T-cell (primary cell): ENCODE data around the gene PSENEN. TPM values are rescaled to one million over a fixed set of nuclear protein-coding genes. Genes with fewer than 3 reads are reported as not detected.

Source experiments
- ATAC-seq, 4 experiments: fragments of 200-7000 bp in 3 of 4; fragments of 150-1000 bp in 1 of 4; cut with Tn5 transposase; replicated peaks in 1 of 4; 1 replicate in 3 of 4; 2 replicates in 1 of 4; pipeline ENCODE4 v1.10.0; 2021; ENCODE audit warnings: moderate library complexity in 3 of 4, mild to moderate bottlenecking in 2 of 4, moderate number of reproducible peaks in 1 of 4
- CTCF ChIA-PET, 2 donors: fragments of 300-600 bp; sonication (Branson Sonifier 250); formaldehyde crosslinking; loops; one replicate each; lab custom pipeline; 2022; ENCODE audit warnings: antibody characterized with exemption in 2 of 2; lab: Charles Lee
- POLR2A ChIA-PET, 2 donors: fragments of 300-600 bp; sonication (Branson Sonifier 250); formaldehyde crosslinking; loops; one replicate each; lab custom pipeline; 2022; ENCODE audit warnings: antibody characterized with exemption in 2 of 2; lab: Charles Lee
- DNase-seq, 35 experiments: peaks; one replicate each; pipeline versions ENCODE4 v3.0.0 to v3.0.0-alpha.2; 2013 to 2023
- H3K27ac ChIP-seq: one replicate; pipeline ENCODE4 v1.5.1; 2013; ENCODE audit warnings: low read length
- H3K27me3 ChIP-seq, 2 experiments: replicated peaks in 1 of 2; 1 replicate in 1 of 2; 2 replicates in 1 of 2; pipeline versions ENCODE4 v1.6.1 to v1.7.0; 2013; ENCODE audit warnings: low read length in 1 of 2, mixed read lengths in 1 of 2; ENCODE audit not compliant: control insufficient read depth in 2 of 2, insufficient read depth in 2 of 2; ENCODE audit errors: extremely low read depth in 1 of 2
- H3K36me3 ChIP-seq, 2 donors: 1 replicate in 1 of 2; 2 replicates in 1 of 2; pipeline versions ENCODE4 v1.6.1 to v1.7.0; 2013; ENCODE audit warnings: low read length in 1 of 2; ENCODE audit not compliant: control insufficient read depth in 2 of 2, insufficient read depth in 1 of 2; ENCODE audit errors: extremely low read depth in 1 of 2
- H3K4me1 ChIP-seq, 2 experiments: 1 replicate in 1 of 2; 2 replicates in 1 of 2; pipeline versions ENCODE4 v1.6.1 to v1.7.0; 2013; ENCODE audit warnings: low read length in 2 of 2, mixed read lengths in 1 of 2; ENCODE audit not compliant: insufficient read depth in 2 of 2, control insufficient read depth in 1 of 2; ENCODE audit errors: extremely low read depth in 1 of 2
- H3K4me3 ChIP-seq, 2 donors: 1 replicate in 1 of 2; 2 replicates in 1 of 2; pipeline versions ENCODE4 v1.5.1 to v1.7.0; 2013; ENCODE audit warnings: mild to moderate bottlenecking in 2 of 2, low read length in 1 of 2, moderate library complexity in 1 of 2; ENCODE audit not compliant: control insufficient read depth in 1 of 2; ENCODE audit errors: extremely low read depth in 1 of 2
- H3K9me3 ChIP-seq: 2 replicates; pipeline ENCODE4 v1.7.0; 2013
- H3K27ac Mint-ChIP-seq, 2 donors: one replicate each; pipeline ENCODE4 v1.8.0; 2020 to 2021; ENCODE audit warnings: mild to moderate bottlenecking in 2 of 2, mixed read lengths in 2 of 2
- H3K27me3 Mint-ChIP-seq, 2 donors: one replicate each; pipeline ENCODE4 v1.8.0; 2021 to 2022; ENCODE audit warnings: mixed read lengths in 2 of 2
- H3K36me3 Mint-ChIP-seq: one replicate; pipeline ENCODE4 v1.8.0; 2021; ENCODE audit warnings: mixed read lengths
- H3K4me1 Mint-ChIP-seq, 3 donors: one replicate each; pipeline ENCODE4 v1.8.0; 2020 to 2022; ENCODE audit warnings: mixed read lengths in 3 of 3, mild to moderate bottlenecking in 1 of 3
- H3K4me3 Mint-ChIP-seq, 3 donors: one replicate each; pipeline ENCODE4 v1.8.0; 2020 to 2022; ENCODE audit warnings: mild to moderate bottlenecking in 3 of 3, mixed read lengths in 3 of 3, moderate library complexity in 3 of 3
- H3K9me3 Mint-ChIP-seq, 3 donors: one replicate each; pipeline ENCODE4 v1.8.0; 2020 to 2022; ENCODE audit warnings: mixed read lengths in 3 of 3
- WGBS: methylation state at CpG from one replicate; pipeline ENCODE4 v1.1.5; 2013; ENCODE audit warnings: missing lambda C conversion rate; ENCODE audit not compliant: insufficient coverage; 5-methylcytosine and 5-hydroxymethylcytosine counted together
- total RNA-seq, 35 experiments: library from RNA in 6 of 35; stranded (reverse) in 6 of 35; fragments of 120-200 nt in 1 of 35; gene quantifications; one replicate each; pipeline versions ENCODE4 v1.2.1 to v1.2.4 and lab custom pipeline; 2013 to 2026

Gene PSENEN
- total RNA-seq, 5 donors from 2014 or later (not counting 1 experiment from before 2014, with no cell fraction given): 21.2 to 33.5 (median 24.5) TPM

- WGBS: 78% methylated on average over 11 of the region's 22 CpGs
These were observed 8.3 kb upstream of the PSENEN start for GRCh38 chr19:35736913-35737886.

GRCh38 chr19:35738021-35738886 is 7.2 kb upstream of the PSENEN start:
- 90% methylated on average over 27 of the region's 37 CpGs for WGBS

More at GRCh38 chr19:35736913-35737886, 8.3 kb upstream of the PSENEN start:
- H3K27me3 ChIP-seq: no peaks in the 10 kb centered on the region
- no peaks in the 10 kb centered on the region for H3K27me3 Mint-ChIP-seq
- ATAC-seq (no peak), DNase-seq (peak in 5 of 35 experiments; percentile 27 to 52 (median 34))
- peaks cover 23% of the 10 kb centered on the region for H3K36me3 Mint-ChIP-seq
- peaks cover 12 to 64% of the 10 kb centered on the region in 2 donors for H3K36me3 ChIP-seq
- H3K27ac ChIP-seq: no peak overlapping the region
- H3K9me3 Mint-ChIP-seq: no peaks in the 10 kb centered on the region
- peaks cover 35 to 52% (median 48%) of the 10 kb centered on the region in 3 donors for H3K4me1 Mint-ChIP-seq
- CTCF ChIA-PET: interaction anchor here (0.7 to 1.0 kb wide), 2 partner anchors 36 to 43 kb away, joined by 4 to 5 read pairs; no protein-coding TSS in a partner anchor
- no peak overlapping the region for H3K4me3 Mint-ChIP-seq
- H3K4me1 ChIP-seq: peaks cover 0 to 45% of the 10 kb centered on the region in 2 experiments
- H3K9me3 ChIP-seq: no peaks in the 10 kb centered on the region
- H3K4me3 ChIP-seq: no peak overlapping the region
- POLR2A ChIA-PET: no interaction called here
- H3K27ac Mint-ChIP-seq: peak overlapping the region; percentile 68 to 78

GRCh38 chr19:35738887-35739229 is 6.6 kb upstream of the PSENEN start:
- H3K4me3 Mint-ChIP-seq: peak overlapping the region in 2 of 3 donors; percentile 70 to 87

More at GRCh38 chr19:35738021-35738886, 7.2 kb upstream of the PSENEN start:
- H3K36me3 ChIP-seq: peaks cover 12 to 55% of the 10 kb centered on the region in 2 donors
- Mint-ChIP-seq H3K27ac (peak overlapping the region in 1 of 2 donors; percentile 39), H3K4me3 (peak overlapping the region in 2 of 3 donors; percentile 70 to 87), H3K4me1 (peaks cover 44 to 61% (median 57%) of the 10 kb centered on the region in 3 donors), H3K27me3 (no peaks in the 10 kb centered on the region), H3K36me3 (peaks cover 27% of the 10 kb centered on the region), H3K9me3 (no peaks in the 10 kb centered on the region)
- H3K27ac ChIP-seq: no peak overlapping the region
- peaks cover 7 to 55% of the 10 kb centered on the region in 2 experiments for H3K4me1 ChIP-seq
- POLR2A ChIA-PET: no interaction called here
- DNase-seq (no peak), ATAC-seq (no peak)
- no peak overlapping the region for H3K4me3 ChIP-seq
- CTCF ChIA-PET: interaction anchor here in 1 of 2 donors (1.0 kb wide), 1 partner anchor 37 kb away, joined by 5 read pairs; no protein-coding TSS in a partner anchor
- H3K9me3 ChIP-seq: no peaks in the 10 kb centered on the region
- no peaks in the 10 kb centered on the region for H3K27me3 ChIP-seq

GRCh38 chr19:35739275-35740107 is 6.0 kb upstream of the PSENEN start:
- no peaks in the 10 kb centered on the region for H3K9me3 ChIP-seq
- WGBS: 92% methylated on average over 16 of the region's 29 CpGs
- ChIA-PET CTCF (no interaction called here), POLR2A (no interaction called here)
- Mint-ChIP-seq H3K27ac (peak overlapping the region in 1 of 2 donors; percentile 39), H3K4me3 (peak overlapping the region; percentile 70 to 97 (median 87)), H3K36me3 (peaks cover 19% of the 10 kb centered on the region), H3K9me3 (no peaks in the 10 kb centered on the region), H3K4me1 (peaks cover 49 to 64% (median 61%) of the 10 kb centered on the region in 3 donors), H3K27me3 (no peaks in the 10 kb centered on the region)
- peak overlapping the region; percentile 68 to 82 for H3K4me3 ChIP-seq
- H3K36me3 ChIP-seq: peaks cover 12 to 43% of the 10 kb centered on the region in 2 donors
- H3K4me1 ChIP-seq: peaks cover 14 to 68% of the 10 kb centered on the region in 2 experiments
- no peaks in the 10 kb centered on the region for H3K27me3 ChIP-seq
- no peak for ATAC-seq
- peak overlapping the region; percentile 6 for H3K27ac ChIP-seq
- no peak for DNase-seq

More at GRCh38 chr19:35738887-35739229, 6.6 kb upstream of the PSENEN start:
- Mint-ChIP-seq H3K4me1 (peaks cover 48 to 64% (median 60%) of the 10 kb centered on the region in 3 donors), H3K9me3 (no peaks in the 10 kb centered on the region), H3K36me3 (peaks cover 26% of the 10 kb centered on the region), H3K27me3 (no peaks in the 10 kb centered on the region), H3K27ac (peak overlapping the region in 1 of 2 donors; percentile 39)
- H3K9me3 ChIP-seq: no peaks in the 10 kb centered on the region
- no peaks in the 10 kb centered on the region for H3K27me3 ChIP-seq
- ATAC-seq (no peak), DNase-seq (no peak)
- no peak overlapping the region for H3K4me3 ChIP-seq
- H3K27ac ChIP-seq: no peak overlapping the region
- ChIA-PET CTCF (no interaction called here), POLR2A (no interaction called here)
- peaks cover 10 to 61% of the 10 kb centered on the region in 2 experiments for H3K4me1 ChIP-seq
- H3K36me3 ChIP-seq: peaks cover 12 to 49% of the 10 kb centered on the region in 2 donors
- 89% methylated on average over 1 of the region's 2 CpGs for WGBS

- Mint-ChIP-seq H3K36me3 (peaks cover 15% of the 10 kb centered on the region), H3K9me3 (no peaks in the 10 kb centered on the region), H3K4me3 (peak overlapping the region; percentile 87 to 97 (median 92)), H3K4me1 (peaks cover 50 to 64% (median 60%) of the 10 kb centered on the region in 3 donors), H3K27ac (peak overlapping the region in 1 of 2 donors; percentile 93), H3K27me3 (no peaks in the 10 kb centered on the region)
- H3K4me3 ChIP-seq: peak overlapping the region; percentile 68 to 82
- DNase-seq: no peak
- CTCF ChIA-PET: no interaction called here
- WGBS: 0% methylated on average over 11 of the region's 16 CpGs
- H3K27me3 ChIP-seq: no peaks in the 10 kb centered on the region
- H3K9me3 ChIP-seq: no peaks in the 10 kb centered on the region
- POLR2A ChIA-PET: no interaction called here
- ATAC-seq: peak; percentile 3 to 10 (median 6)
- H3K4me1 ChIP-seq: peaks cover 14 to 71% of the 10 kb centered on the region in 2 experiments
- peaks cover 10 to 37% of the 10 kb centered on the region in 2 donors for H3K36me3 ChIP-seq
- peak overlapping the region; percentile 6 for H3K27ac ChIP-seq
These were observed 5.4 kb upstream of the PSENEN start for GRCh38 chr19:35740108-35740422.
